GM12865 (cell line): ENCODE measurements around the gene LAMA1.

Experiments
- DNase-seq: peaks from one replicate; pipeline ENCODE4 v3.0.0; 2010; ENCODE audit warnings: low read depth
- H3K4me3 ChIP-seq: 2 replicates; pipeline ENCODE4 v1.5.1; 2011; ENCODE audit warnings: mild to moderate bottlenecking, low read depth, low read length, control low read depth
- CTCF ChIP-seq: IDR thresholded peaks from 2 replicates; pipeline ENCODE4 v1.5.1; 2011; ENCODE audit warnings: low read length, control low read depth, low read depth, inconsistent platforms; ENCODE audit not compliant: insufficient read depth; ENCODE audit errors: missing control alignments

Gene LAMA1

GRCh38 chr18:7105268-7105667 lies 12.3 kb downstream of the LAMA1 start:
- no peak for DNase-seq
- no peak overlapping the region for H3K4me3 ChIP-seq
- no peak for TF ChIP-seq CTCF

GRCh38 chr18:7104649-7105048 lies 12.9 kb downstream of the LAMA1 start:
- TF ChIP-seq CTCF: no peak
- DNase-seq: no peak

GRCh38 chr18:7102131-7102530 lies 15.5 kb downstream of the LAMA1 start:
- H3K4me3 ChIP-seq: no peak overlapping the region
- no peak for DNase-seq
- no peak for TF ChIP-seq CTCF

More at GRCh38 chr18:7104649-7105048, 12.9 kb downstream of the LAMA1 start:
- no peak overlapping the region for H3K4me3 ChIP-seq

- TF ChIP-seq CTCF: no peak
- no peak overlapping the region for H3K4me3 ChIP-seq
- DNase-seq: no peak
Observed at GRCh38 chr18:7096838-7097237, 20.8 kb downstream of the LAMA1 start.

- DNase-seq: no peak
- no peak for TF ChIP-seq CTCF
- no peak overlapping the region for H3K4me3 ChIP-seq
Observed at GRCh38 chr18:7094427-7094826, 23.2 kb downstream of the LAMA1 start.

- no peak overlapping the region for H3K4me3 ChIP-seq
- TF ChIP-seq CTCF: no peak
- DNase-seq: no peak
Observed at GRCh38 chr18:7090771-7091170, 26.8 kb downstream of the LAMA1 start.

GRCh38 chr18:7089369-7089768 lies 28.2 kb downstream of the LAMA1 start:
- TF ChIP-seq CTCF: no peak
- no peak overlapping the region for H3K4me3 ChIP-seq
- DNase-seq: no peak
